Neural progenitor cell (in vitro differentiated cells): ENCODE results near the gene SEC63.

Source experiments
- CTCF ChIP-seq: fragments of 200-600 bp; sonication (generic); IDR thresholded peaks from 2 replicates; pipeline ENCODE4 v1.5.1; 2017; ENCODE audit warnings: antibody characterized with exemption, mild to moderate bottlenecking
- EZH2phosphoT487 ChIP-seq: fragments of 200-600 bp; sonication (generic); IDR thresholded peaks from 2 replicates; pipeline ENCODE4 v1.6.1; 2017; ENCODE audit warnings: antibody characterized with exemption

GRCh38 chr6:107981695-107982094 lies 23.7 kb upstream of the SEC63 start:
- TF ChIP-seq CTCF (no peak), EZH2phosphoT487 (no peak)
